Astrocyte (in vitro differentiated cells and primary cell): ENCODE results near the gene CDS1. TPM values are rescaled to one million over a fixed set of nuclear protein-coding genes. Genes with fewer than 3 reads are reported as not detected.

Experiments used
- DNase-seq: peaks from one replicate; pipeline ENCODE4 v3.0.0-alpha.2; 2010; ENCODE audit warnings: low read depth
- FAIRE-seq: peaks from 2 replicates; lab custom pipeline; 2011; peaks lifted over from hg19 to GRCh38; lab: Jason Lieb, UNC
- H2AFZ ChIP-seq: 2 replicates; pipeline ENCODE4 v1.6.0; 2012; ENCODE audit warnings: low read depth, low read length, inconsistent platforms
- H3K27ac ChIP-seq: 2 replicates; pipeline ENCODE4 v1.5.1; 2011; ENCODE audit warnings: low read depth, low read length, inconsistent platforms
- H3K27me3 ChIP-seq: 2 replicates; pipeline ENCODE4 v1.6.0; 2011; ENCODE audit warnings: low read length, inconsistent platforms; ENCODE audit not compliant: insufficient read depth
- H3K36me3 ChIP-seq: 2 replicates; pipeline ENCODE4 v1.5.1; 2011; ENCODE audit warnings: low read length, inconsistent platforms; ENCODE audit not compliant: insufficient read depth
- H3K4me1 ChIP-seq: 2 replicates; pipeline ENCODE4 v1.5.1; 2011; ENCODE audit warnings: low read length, inconsistent platforms; ENCODE audit not compliant: insufficient read depth
- H3K4me2 ChIP-seq: 2 replicates; pipeline ENCODE4 v1.6.0; 2012; ENCODE audit warnings: low read length, inconsistent platforms
- H3K4me3 ChIP-seq: 2 replicates; pipeline ENCODE4 v1.5.1; 2011; ENCODE audit warnings: low read depth, mild to moderate bottlenecking, low read length, inconsistent platforms; ENCODE audit not compliant: insufficient read depth
- H3K79me2 ChIP-seq: 2 replicates; pipeline ENCODE4 v1.6.0; 2012; ENCODE audit warnings: mild to moderate bottlenecking, low read length, inconsistent platforms; ENCODE audit not compliant: insufficient read depth
- H3K9ac ChIP-seq: 2 replicates; pipeline ENCODE4 v1.6.0; 2012; ENCODE audit warnings: mild to moderate bottlenecking, low read length, inconsistent platforms
- H3K9me3 ChIP-seq: 2 replicates; pipeline ENCODE4 v1.5.1; 2012; ENCODE audit warnings: low read depth, mild to moderate bottlenecking, low read length, inconsistent platforms; ENCODE audit not compliant: insufficient read depth
- H4K20me1 ChIP-seq: 2 replicates; pipeline ENCODE4 v1.6.0; 2012; ENCODE audit warnings: low read length, inconsistent platforms; ENCODE audit not compliant: insufficient read depth
- H3K27ac Mint-ChIP-seq: one replicate; pipeline ENCODE4 v1.8.0; 2021; ENCODE audit warnings: mild to moderate bottlenecking, mixed read lengths; ENCODE audit not compliant: unreplicated experiment
- H3K27me3 Mint-ChIP-seq: one replicate; pipeline ENCODE4 v1.8.0; 2021; ENCODE audit warnings: low read depth, mixed read lengths; ENCODE audit not compliant: unreplicated experiment
- H3K36me3 Mint-ChIP-seq: one replicate; pipeline ENCODE4 v1.8.0; 2021; ENCODE audit warnings: low read depth, mixed read lengths; ENCODE audit not compliant: unreplicated experiment
- H3K4me1 Mint-ChIP-seq: one replicate; pipeline ENCODE4 v1.8.0; 2021; ENCODE audit warnings: low read depth, mixed read lengths; ENCODE audit not compliant: unreplicated experiment
- H3K4me3 Mint-ChIP-seq: one replicate; pipeline ENCODE4 v1.8.0; 2021; ENCODE audit warnings: mild to moderate bottlenecking, moderate library complexity, mixed read lengths; ENCODE audit not compliant: unreplicated experiment
- H3K9me3 Mint-ChIP-seq: one replicate; pipeline ENCODE4 v1.8.0; 2021; ENCODE audit warnings: mild to moderate bottlenecking, mixed read lengths; ENCODE audit not compliant: unreplicated experiment
- CTCF ChIP-seq: IDR thresholded peaks from 2 replicates; pipeline ENCODE4 v1.5.1; 2011; ENCODE audit warnings: low read depth, mild to moderate bottlenecking, inconsistent platforms, low read length, moderate library complexity; ENCODE audit not compliant: insufficient read depth
- EZH2 ChIP-seq: IDR thresholded peaks from 2 replicates; pipeline ENCODE4 v1.6.1; 2012; ENCODE audit warnings: mild to moderate bottlenecking, low read length, inconsistent platforms; ENCODE audit not compliant: insufficient read depth
- total RNA-seq: library from RNA; stranded (reverse); gene quantifications from 2 replicates; pipeline ENCODE4 v1.2.1, GENCODE V29; 2021

Gene CDS1
- total RNA-seq, 1 donor from 2014 or later, result 5.7 TPM

DNA sequence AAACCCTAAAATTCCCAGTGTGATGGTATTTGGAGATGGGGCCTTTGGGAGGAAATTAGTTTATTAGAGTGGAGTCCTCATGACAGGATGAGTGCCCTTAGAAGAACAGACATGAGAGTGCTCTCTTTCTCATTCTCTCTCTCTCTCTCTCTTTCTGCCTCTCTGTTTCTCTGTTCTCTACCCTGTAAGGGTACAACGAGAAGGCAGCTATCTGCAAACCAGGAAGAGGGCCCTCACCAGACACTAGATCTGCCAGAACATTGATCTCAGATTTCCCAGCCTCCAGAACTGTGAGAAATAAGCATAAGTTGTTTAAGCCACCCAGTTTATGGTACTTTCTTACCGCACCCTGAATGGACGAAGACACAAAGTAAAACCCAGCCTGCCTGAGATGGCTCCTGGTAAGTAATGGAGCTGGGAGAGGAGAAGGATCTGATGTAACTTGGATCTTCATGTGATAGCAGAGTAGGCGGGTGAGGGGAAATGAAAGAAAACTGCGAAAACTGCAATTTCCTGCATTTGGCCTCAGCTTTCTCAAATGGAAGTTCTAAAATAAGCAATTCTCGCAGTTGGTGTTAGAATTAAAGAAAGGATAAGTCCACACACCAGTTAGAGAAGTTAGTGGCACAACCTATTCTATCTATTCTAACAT, 8.7 kb upstream of the CDS1 start:
- H3K36me3 ChIP-seq, result no peaks in the 10 kb centered on the region
- H2AFZ ChIP-seq, result peak overlapping the region; percentile 64
- Mint-ChIP-seq H3K27me3 (no peaks in the 10 kb centered on the region), H3K27ac (peak overlapping the region; percentile 99), H3K4me3 (no peak overlapping the region), H3K4me1 (peaks cover 21% of the 10 kb centered on the region), H3K36me3 (no peaks in the 10 kb centered on the region), H3K9me3 (no peaks in the 10 kb centered on the region)
- H3K27ac ChIP-seq, result peak overlapping the region; percentile 26
- H3K4me3 ChIP-seq, result no peak overlapping the region
- no peaks in the 10 kb centered on the region for H3K4me1 ChIP-seq
- H3K79me2 ChIP-seq, result no peaks in the 10 kb centered on the region
- peak overlapping the region; percentile 43 for H3K4me2 ChIP-seq
- no peak for TF ChIP-seq EZH2
- no peak for TF ChIP-seq CTCF
- DNase-seq, result no peak
- H3K9me3 ChIP-seq, result no peaks in the 10 kb centered on the region
- H3K27me3 ChIP-seq, result no peaks in the 10 kb centered on the region
- H4K20me1 ChIP-seq, result no peaks in the 10 kb centered on the region
- FAIRE-seq, result no peak
- no peak overlapping the region for H3K9ac ChIP-seq

DNA sequence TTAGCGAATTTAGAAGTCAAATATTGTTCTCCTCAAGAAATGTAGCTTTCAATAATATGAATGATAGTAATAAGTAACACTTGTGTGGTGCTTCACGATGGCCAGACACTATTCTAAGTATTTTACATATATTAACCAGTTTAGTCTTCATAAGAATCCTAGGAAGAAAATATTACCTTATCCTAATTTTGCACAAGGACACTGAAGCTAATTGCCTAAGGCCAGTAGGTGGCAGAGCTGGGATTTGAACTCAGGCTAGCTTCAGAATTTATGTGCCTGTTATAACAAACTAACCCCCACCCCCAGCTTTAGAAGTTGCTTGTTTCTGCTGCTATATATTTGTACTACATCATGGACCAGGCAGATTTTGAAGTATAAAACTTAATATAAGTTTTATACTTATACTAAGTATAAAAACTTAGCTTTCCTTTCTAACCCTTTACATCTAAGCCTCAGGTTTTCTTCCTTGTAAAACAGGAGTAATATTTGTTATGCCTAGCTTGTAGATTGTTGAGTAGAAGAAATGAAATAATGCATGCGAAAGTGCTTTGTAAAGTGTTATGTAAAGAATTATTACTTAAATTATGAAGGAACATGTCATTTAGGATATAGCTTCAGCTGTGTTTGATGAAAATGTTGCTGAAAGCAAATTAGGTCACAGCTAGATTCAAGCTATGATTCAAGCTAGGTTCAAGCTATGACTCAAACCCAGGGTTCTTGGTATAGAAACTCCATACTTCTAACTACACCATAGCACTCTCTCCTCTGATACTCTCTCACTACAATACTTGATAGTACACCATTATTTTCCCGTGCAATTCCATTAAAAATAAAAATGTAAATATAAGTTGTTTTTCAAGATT, 4.2 kb upstream of the CDS1 start:
- FAIRE-seq (no peak), DNase-seq (peak; percentile 37)
- Histone ChIP-seq H2AFZ (no peak overlapping the region), H3K4me3 (no peak overlapping the region), H3K27ac (no peak overlapping the region), H3K36me3 (no peaks in the 10 kb centered on the region), H3K9me3 (no peaks in the 10 kb centered on the region), H3K79me2 (no peaks in the 10 kb centered on the region), H3K27me3 (peaks cover 6% of the 10 kb centered on the region), H3K4me1 (peaks cover 8% of the 10 kb centered on the region), H3K9ac (no peak overlapping the region), H3K4me2 (no peak overlapping the region), H4K20me1 (no peaks in the 10 kb centered on the region)
- Mint-ChIP-seq H3K9me3 (no peaks in the 10 kb centered on the region), H3K36me3 (peaks cover 2% of the 10 kb centered on the region), H3K27me3 (peaks cover 7% of the 10 kb centered on the region), H3K4me1 (peaks cover 17% of the 10 kb centered on the region), H3K27ac (peak overlapping the region; percentile 62), H3K4me3 (no peak overlapping the region)
- TF ChIP-seq EZH2, result no peak
- peak; percentile 65 for TF ChIP-seq CTCF
